ENCODE measurements around the gene ELOB. TPM values are rescaled to one million over a fixed set of nuclear protein-coding genes. Genes with fewer than 3 reads are reported as not detected.

The ELOB gene
- polyA plus RNA-seq, 1 of the 3 experiments (the other 2 are of a cell fraction) = 329 TPM

DNA sequence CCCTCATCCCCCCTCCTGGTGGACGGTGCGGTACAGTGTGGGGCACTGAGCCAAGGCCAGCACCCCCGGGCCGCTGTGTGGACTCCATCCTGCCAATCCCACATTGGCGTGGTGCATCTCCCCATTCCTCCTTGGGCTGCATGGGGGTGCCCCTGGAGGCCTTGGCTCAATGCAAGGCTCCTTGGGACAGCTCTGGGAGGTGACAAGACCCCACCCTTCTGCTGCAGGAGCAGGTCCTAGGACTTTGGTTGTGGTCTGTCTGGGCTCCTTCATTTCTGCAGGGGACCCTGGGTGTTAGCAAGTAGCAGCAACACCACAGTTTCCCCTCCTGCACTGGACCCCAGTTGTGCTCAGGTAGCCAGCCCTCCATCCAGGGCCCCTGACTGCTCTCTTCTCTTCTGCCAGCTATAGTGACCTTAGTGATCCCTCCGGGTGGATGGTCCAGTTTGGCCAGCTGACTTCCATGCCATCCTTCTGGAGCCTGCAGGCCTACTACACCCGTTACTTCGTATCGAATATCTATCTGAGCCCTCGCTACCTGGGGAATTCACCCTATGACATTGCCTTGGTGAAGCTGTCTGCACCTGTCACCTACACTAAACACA is 41.3 kb upstream of the ELOB start:
- Histone ChIP-seq H3K27ac (ENCODE audit: low read depth in 2 of 2, low read length in 1 of 2) (no peak overlapping the region; a peak in 1 of 4 replicates), H4K20me1 (ENCODE audit: insufficient read depth) (no peaks in the 10 kb centered on the region), H3K9me2 (no peaks in the 10 kb centered on the region), H3F3A (replicated peaks; ENCODE audit: insufficient read depth) (no peaks in the 10 kb centered on the region), H3K9me3 (no peaks in the 10 kb centered on the region), H3K79me2 (ENCODE audit: insufficient read depth) (no peaks in the 10 kb centered on the region), H3K27me3 (ENCODE audit: insufficient read depth) (no peaks in the 10 kb centered on the region), H3K4me1 (ENCODE audit: control insufficient read depth in 1 of 2, insufficient read depth in 2 of 2, low read depth in 1 of 2, low read length in 1 of 2) (peaks cover 0 to 24% of the 10 kb centered on the region in 2 experiments; a peak in 1 of 4 replicates), H3K4me3 (ENCODE audit: low read depth in 2 of 2, low read length in 1 of 2) (no peak overlapping the region), H3K9ac (no peak overlapping the region), H3K4me2 (no peak overlapping the region), H3K36me3 (replicated peaks in 1 of 2; ENCODE audit: control insufficient read depth in 1 of 2, insufficient read depth in 2 of 2, low read length in 1 of 2) (no peaks in the 10 kb centered on the region), H2AFZ (ENCODE audit: low read depth) (no peak overlapping the region)
- no peak for DNase-seq
- TF ChIP-seq EZH2phosphoT487 (IDR thresholded peaks at IDR 0.05; ENCODE audit: borderline replicate concordance, low read depth) (no peak), JUND (IDR thresholded peaks at IDR 0.05) (no peak), YY1 (IDR thresholded peaks at IDR 0.05; ENCODE audit: low read depth) (no peak), CHD2 (IDR thresholded peaks at IDR 0.05; ENCODE audit: low read length, partially characterized antibody) (no peak), NFIC (IDR thresholded peaks at IDR 0.05; ENCODE audit: borderline replicate concordance) (no peak), REST (IDR thresholded peaks at IDR 0.05; ENCODE audit: low read depth, low read length) (no peak), ZBTB33 (IDR thresholded peaks at IDR 0.05; ENCODE audit: borderline replicate concordance, low read depth) (no peak), FOXM1 (IDR thresholded peaks at IDR 0.05; ENCODE audit: low read depth) (no peak), RXRA (IDR thresholded peaks at IDR 0.05; ENCODE audit: borderline replicate concordance, low read depth) (no peak), RAD21 (IDR thresholded peaks at IDR 0.05; ENCODE audit: low read length) (no peak), POLR2AphosphoS5 (IDR thresholded peaks at IDR 0.05; ENCODE audit: low read depth, low read length) (no peak)
- TF ChIP-seq, protein P1, sequence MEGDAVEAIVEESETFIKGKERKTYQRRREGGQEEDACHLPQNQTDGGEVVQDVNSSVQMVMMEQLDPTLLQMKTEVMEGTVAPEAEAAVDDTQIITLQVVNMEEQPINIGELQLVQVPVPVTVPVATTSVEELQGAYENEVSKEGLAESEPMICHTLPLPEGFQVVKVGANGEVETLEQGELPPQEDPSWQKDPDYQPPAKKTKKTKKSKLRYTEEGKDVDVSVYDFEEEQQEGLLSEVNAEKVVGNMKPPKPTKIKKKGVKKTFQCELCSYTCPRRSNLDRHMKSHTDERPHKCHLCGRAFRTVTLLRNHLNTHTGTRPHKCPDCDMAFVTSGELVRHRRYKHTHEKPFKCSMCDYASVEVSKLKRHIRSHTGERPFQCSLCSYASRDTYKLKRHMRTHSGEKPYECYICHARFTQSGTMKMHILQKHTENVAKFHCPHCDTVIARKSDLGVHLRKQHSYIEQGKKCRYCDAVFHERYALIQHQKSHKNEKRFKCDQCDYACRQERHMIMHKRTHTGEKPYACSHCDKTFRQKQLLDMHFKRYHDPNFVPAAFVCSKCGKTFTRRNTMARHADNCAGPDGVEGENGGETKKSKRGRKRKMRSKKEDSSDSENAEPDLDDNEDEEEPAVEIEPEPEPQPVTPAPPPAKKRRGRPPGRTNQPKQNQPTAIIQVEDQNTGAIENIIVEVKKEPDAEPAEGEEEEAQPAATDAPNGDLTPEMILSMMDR (IDR thresholded peaks at IDR 0.05) = no peak
- TF ChIP-seq, protein P2, sequence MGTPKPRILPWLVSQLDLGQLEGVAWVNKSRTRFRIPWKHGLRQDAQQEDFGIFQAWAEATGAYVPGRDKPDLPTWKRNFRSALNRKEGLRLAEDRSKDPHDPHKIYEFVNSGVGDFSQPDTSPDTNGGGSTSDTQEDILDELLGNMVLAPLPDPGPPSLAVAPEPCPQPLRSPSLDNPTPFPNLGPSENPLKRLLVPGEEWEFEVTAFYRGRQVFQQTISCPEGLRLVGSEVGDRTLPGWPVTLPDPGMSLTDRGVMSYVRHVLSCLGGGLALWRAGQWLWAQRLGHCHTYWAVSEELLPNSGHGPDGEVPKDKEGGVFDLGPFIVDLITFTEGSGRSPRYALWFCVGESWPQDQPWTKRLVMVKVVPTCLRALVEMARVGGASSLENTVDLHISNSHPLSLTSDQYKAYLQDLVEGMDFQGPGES (IDR thresholded peaks at IDR 0.05; ENCODE audit: low read depth, low read length) = no peak
- CTCF ChIA-PET = no interaction called here
- WGBS (ENCODE audit: low lambda C conversion rate) = 90% methylated on average over 7 of the region's 10 CpGs
- POLR2A ChIA-PET = no interaction called here

All from SK-N-SH (cell line).